ENCODE measurements around the gene VTN.

DNA sequence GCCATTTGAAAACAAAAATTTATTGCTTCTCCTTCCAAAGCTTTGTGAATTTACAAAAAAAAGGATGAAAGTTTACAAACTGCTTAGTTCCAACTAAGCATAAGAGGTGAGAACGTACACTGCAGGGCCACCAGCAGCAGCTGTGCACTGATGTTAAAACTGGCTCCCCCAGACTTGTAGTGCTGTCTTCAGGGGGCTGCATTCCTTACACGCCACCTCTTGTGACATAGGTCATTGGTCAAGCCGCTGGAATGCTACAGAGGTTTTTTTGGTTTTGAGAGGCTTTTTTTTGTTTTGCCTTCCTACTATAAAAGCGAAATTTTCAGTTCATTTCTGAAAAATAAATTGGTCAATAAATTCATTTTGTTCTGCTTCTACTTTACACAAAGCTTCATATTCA, 41.8 kb downstream of the VTN start:
- no peak for TF ChIP-seq CTCF (optimal IDR thresholded peaks at IDR 0.05 in 1 of 3, IDR thresholded peaks at IDR 0.05 in 1 of 3, conservative IDR thresholded peaks at IDR 0.05 in 1 of 3; ENCODE audit: extremely low read depth in 1 of 3, insufficient read depth in 2 of 3, low read length in 3 of 3)
- no peak for TF ChIP-seq EZH2 (IDR thresholded peaks at IDR 0.05; ENCODE audit: low read length)

Data from keratinocyte (primary cell).